Adipocyte (in vitro differentiated cells): Measurements from ENCODE around the gene BRAF.
A peak's percentile ranks its signal among the peaks of the same experiment; 100 is the strongest.

Source experiments
- DNase-seq: peaks from one replicate; pipeline ENCODE4 v3.0.0-alpha.2; 2015; ENCODE audit warnings: low read depth
- H3K27me3 ChIP-seq: replicated peaks from 2 replicates; pipeline ENCODE4 v1.7.0; 2013; ENCODE audit warnings: mild to moderate bottlenecking, low read length, moderate library complexity; ENCODE audit not compliant: control insufficient read depth, insufficient read depth
- H3K36me3 ChIP-seq: 2 replicates; pipeline ENCODE4 v1.7.0; 2013; ENCODE audit warnings: low read length, mild to moderate bottlenecking, moderate library complexity; ENCODE audit not compliant: control insufficient read depth, insufficient read depth, severe bottlenecking
- H3K4me1 ChIP-seq: 2 replicates; pipeline ENCODE4 v1.7.0; 2013; ENCODE audit warnings: mild to moderate bottlenecking, low read length, moderate library complexity; ENCODE audit not compliant: control insufficient read depth, insufficient read depth
- H3K4me3 ChIP-seq: 2 replicates; pipeline ENCODE4 v1.7.0; 2013; ENCODE audit warnings: mild to moderate bottlenecking, low read length, moderate library complexity
- H3K9ac ChIP-seq: 2 replicates; pipeline ENCODE4 v1.7.0; 2013; ENCODE audit warnings: mild to moderate bottlenecking, low read length, moderate library complexity
- H3K9me3 ChIP-seq: 2 replicates; pipeline ENCODE4 v1.7.0; 2013; ENCODE audit warnings: mild to moderate bottlenecking, low read length, moderate library complexity; ENCODE audit not compliant: control insufficient read depth

The BRAF gene

DNA sequence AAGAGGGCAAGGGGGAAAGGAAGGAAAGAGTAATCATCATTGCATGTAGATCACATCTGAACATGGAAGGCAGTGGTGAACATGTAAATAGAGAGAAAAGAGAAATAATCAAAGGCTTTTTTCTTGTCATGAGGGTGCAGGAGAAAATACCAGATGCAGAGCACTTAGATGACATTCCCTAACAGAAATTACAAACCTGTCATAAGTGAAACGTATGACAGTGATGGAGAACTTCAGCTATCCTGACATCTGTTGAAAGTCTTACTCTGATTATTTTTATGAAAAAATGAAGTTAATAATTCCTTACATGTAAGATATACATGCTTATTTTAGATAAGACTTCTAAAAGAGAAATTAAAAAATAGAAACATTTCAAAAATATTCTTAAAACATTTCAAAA lies 54.7 kb downstream of the BRAF start:
- Histone ChIP-seq H3K9ac (no peak overlapping the region), H3K4me1 (no peaks in the 10 kb centered on the region), H3K27me3 (no peaks in the 10 kb centered on the region), H3K4me3 (no peak overlapping the region), H3K36me3 (no peaks in the 10 kb centered on the region), H3K9me3 (no peaks in the 10 kb centered on the region)
- no peak for DNase-seq

DNA sequence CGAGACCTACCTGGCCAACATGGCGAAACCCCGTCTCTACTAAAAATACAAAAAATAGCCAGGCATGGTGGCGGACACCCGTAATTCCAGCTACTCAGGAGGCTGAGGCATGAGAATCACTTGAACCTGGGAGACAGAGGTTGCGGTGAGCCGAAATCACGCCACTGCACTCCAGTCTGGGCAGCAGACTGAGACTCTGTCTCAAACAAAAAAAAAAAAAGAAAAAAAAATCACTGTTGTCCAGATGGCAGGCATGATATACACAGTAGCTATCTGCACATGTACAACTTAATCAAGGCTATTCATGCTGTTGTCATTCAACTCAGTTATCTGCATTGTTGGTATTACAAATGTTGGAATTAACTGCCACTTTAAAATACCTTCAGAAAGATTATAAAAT lies 55.3 kb downstream of the BRAF start:
- Histone ChIP-seq H3K27me3 (no peaks in the 10 kb centered on the region), H3K4me3 (no peak overlapping the region), H3K4me1 (no peaks in the 10 kb centered on the region), H3K9me3 (no peaks in the 10 kb centered on the region), H3K36me3 (no peaks in the 10 kb centered on the region), H3K9ac (no peak overlapping the region)
- no peak for DNase-seq

- H3K4me3 ChIP-seq, result no peak overlapping the region
- H3K9ac ChIP-seq, result no peak overlapping the region
- DNase-seq, result no peak
Observed at GRCh38 chr7:140867467-140868462, 57.0 kb downstream of the BRAF start.

DNA sequence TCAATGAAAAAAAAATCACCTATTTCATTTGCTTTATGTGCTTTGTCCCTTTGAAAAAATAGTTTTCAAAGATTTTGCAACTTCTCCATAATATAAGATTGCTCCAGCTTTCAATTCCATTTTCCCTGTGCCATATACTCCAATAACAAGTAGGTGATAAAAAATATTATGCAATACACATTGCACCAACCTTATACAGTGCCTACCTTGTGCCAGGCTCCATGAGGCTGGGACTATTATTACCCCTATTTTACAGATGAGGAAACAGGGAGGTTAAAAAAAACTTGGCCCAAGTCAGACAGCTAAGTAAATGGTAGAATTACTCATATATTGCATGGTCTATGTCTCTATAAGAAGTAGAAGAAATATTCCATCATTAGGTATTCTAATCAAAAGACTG lies 57.8 kb downstream of the BRAF start:
- Histone ChIP-seq H3K9ac (no peak overlapping the region), H3K4me1 (no peaks in the 10 kb centered on the region), H3K4me3 (no peak overlapping the region), H3K9me3 (no peaks in the 10 kb centered on the region), H3K36me3 (no peaks in the 10 kb centered on the region), H3K27me3 (no peaks in the 10 kb centered on the region)
- DNase-seq, result no peak

More at GRCh38 chr7:140867467-140868462, 57.0 kb downstream of the BRAF start:
- H3K4me1 ChIP-seq, result no peaks in the 10 kb centered on the region
- no peaks in the 10 kb centered on the region for H3K27me3 ChIP-seq
- H3K9me3 ChIP-seq, result no peaks in the 10 kb centered on the region
- H3K36me3 ChIP-seq, result no peaks in the 10 kb centered on the region

GRCh38 chr7:140864732-140865131 lies 60.0 kb downstream of the BRAF start:
- no peaks in the 10 kb centered on the region for H3K4me1 ChIP-seq
- DNase-seq, result no peak
- H3K9me3 ChIP-seq, result no peaks in the 10 kb centered on the region
- H3K9ac ChIP-seq, result no peak overlapping the region
- H3K4me3 ChIP-seq, result no peak overlapping the region
- H3K27me3 ChIP-seq, result no peaks in the 10 kb centered on the region
- H3K36me3 ChIP-seq, result no peaks in the 10 kb centered on the region

DNA sequence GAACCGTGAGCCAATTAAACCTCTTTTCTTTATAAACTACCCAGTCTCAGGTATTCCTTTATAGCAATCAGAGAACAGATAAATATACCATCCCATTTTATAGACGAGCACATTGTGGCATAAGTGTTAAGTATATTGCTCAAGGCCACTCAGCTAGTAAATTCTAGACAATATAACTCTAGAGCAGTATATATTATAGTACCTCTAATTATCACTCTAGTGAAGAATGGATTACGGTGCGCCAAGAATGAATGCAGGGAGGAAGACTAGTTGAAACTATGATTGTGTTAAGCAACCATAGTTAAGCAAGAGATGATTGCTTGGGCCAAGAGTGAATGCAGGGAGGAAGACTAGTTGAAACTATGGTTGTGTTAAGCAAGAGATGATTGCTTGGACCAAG lies 60.9 kb downstream of the BRAF start:
- Histone ChIP-seq H3K4me3 (no peak overlapping the region), H3K36me3 (no peaks in the 10 kb centered on the region), H3K4me1 (no peaks in the 10 kb centered on the region), H3K9ac (no peak overlapping the region), H3K27me3 (no peaks in the 10 kb centered on the region), H3K9me3 (no peaks in the 10 kb centered on the region)
- DNase-seq, result no peak

GRCh38 chr7:140863184-140863583 lies 61.5 kb downstream of the BRAF start:
- Histone ChIP-seq H3K9me3 (no peaks in the 10 kb centered on the region), H3K4me1 (no peaks in the 10 kb centered on the region), H3K4me3 (no peak overlapping the region), H3K9ac (no peak overlapping the region), H3K36me3 (no peaks in the 10 kb centered on the region), H3K27me3 (no peaks in the 10 kb centered on the region)
- DNase-seq, result no peak

DNA sequence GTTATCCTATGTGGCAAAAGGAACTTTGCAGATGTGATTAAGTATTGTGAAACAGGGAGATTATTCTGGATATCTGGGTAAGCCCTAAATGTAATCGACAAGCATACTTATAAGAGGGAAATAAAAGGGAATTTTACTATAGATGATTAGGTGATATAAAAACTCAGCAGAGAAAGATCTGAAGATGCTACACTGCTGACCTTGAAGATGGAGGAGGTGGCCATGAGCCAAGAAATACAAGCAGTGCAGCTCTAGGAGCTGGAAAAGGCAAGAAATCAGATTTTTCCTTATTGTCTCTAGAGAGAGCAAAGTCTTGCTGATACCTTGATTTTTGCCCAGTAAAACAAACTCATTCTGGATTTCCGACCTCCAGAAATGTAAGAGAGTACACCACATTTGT lies 67.7 kb downstream of the BRAF start:
- Histone ChIP-seq H3K36me3 (no peaks in the 10 kb centered on the region), H3K9ac (no peak overlapping the region), H3K4me1 (peaks cover 8% of the 10 kb centered on the region), H3K9me3 (no peaks in the 10 kb centered on the region), H3K4me3 (no peak overlapping the region), H3K27me3 (no peaks in the 10 kb centered on the region)
- peak; percentile 19 for DNase-seq

GRCh38 chr7:140841166-140841715 lies 83.5 kb downstream of the BRAF start:
- peaks cover 18% of the 10 kb centered on the region for H3K4me1 ChIP-seq
- H3K4me3 ChIP-seq, result no peak overlapping the region
- H3K27me3 ChIP-seq, result no peaks in the 10 kb centered on the region
- no peak overlapping the region for H3K9ac ChIP-seq
- peak; percentile 43 for DNase-seq
- no peaks in the 10 kb centered on the region for H3K9me3 ChIP-seq
- H3K36me3 ChIP-seq, result peaks cover 8% of the 10 kb centered on the region

- no peaks in the 10 kb centered on the region for H3K4me1 ChIP-seq
- H3K36me3 ChIP-seq, result peaks cover 20% of the 10 kb centered on the region
- H3K9me3 ChIP-seq, result no peaks in the 10 kb centered on the region
- H3K27me3 ChIP-seq, result no peaks in the 10 kb centered on the region
- H3K4me3 ChIP-seq, result no peak overlapping the region
- H3K9ac ChIP-seq, result no peak overlapping the region
- DNase-seq, result no peak
Observed at GRCh38 chr7:140831724-140832123, 93.0 kb downstream of the BRAF start.

- H3K9ac ChIP-seq, result no peak overlapping the region
- H3K36me3 ChIP-seq, result peaks cover 19% of the 10 kb centered on the region
- no peak for DNase-seq
- no peak overlapping the region for H3K4me3 ChIP-seq
- H3K9me3 ChIP-seq, result no peaks in the 10 kb centered on the region
- H3K4me1 ChIP-seq, result no peaks in the 10 kb centered on the region
- H3K27me3 ChIP-seq, result no peaks in the 10 kb centered on the region
Observed at GRCh38 chr7:140829720-140830119, 95.0 kb downstream of the BRAF start.
